Measurements from ENCODE around the gene SORCS2. TPM values are rescaled to one million over a fixed set of nuclear protein-coding genes. Genes with fewer than 3 reads are reported as not detected.

The SORCS2 gene
- total RNA-seq, 1 donor from 2014 or later, result not detected

GRCh38 chr4:7340553-7341433, 148.5 kb downstream of the SORCS2 start:
- no peaks in the 10 kb centered on the region for H3K36me3 Mint-ChIP-seq (ENCODE audit: low read depth)
- DNase-seq (no peak), ATAC-seq (ENCODE audit: low read depth) (no peak)
- H3K27ac Mint-ChIP-seq, result no peak overlapping the region
- POLR2A ChIA-PET, result no interaction called here
- H3K4me1 Mint-ChIP-seq, result no peaks in the 10 kb centered on the region
- no peaks in the 10 kb centered on the region for H3K27me3 Mint-ChIP-seq
- TF ChIP-seq, protein P1, sequence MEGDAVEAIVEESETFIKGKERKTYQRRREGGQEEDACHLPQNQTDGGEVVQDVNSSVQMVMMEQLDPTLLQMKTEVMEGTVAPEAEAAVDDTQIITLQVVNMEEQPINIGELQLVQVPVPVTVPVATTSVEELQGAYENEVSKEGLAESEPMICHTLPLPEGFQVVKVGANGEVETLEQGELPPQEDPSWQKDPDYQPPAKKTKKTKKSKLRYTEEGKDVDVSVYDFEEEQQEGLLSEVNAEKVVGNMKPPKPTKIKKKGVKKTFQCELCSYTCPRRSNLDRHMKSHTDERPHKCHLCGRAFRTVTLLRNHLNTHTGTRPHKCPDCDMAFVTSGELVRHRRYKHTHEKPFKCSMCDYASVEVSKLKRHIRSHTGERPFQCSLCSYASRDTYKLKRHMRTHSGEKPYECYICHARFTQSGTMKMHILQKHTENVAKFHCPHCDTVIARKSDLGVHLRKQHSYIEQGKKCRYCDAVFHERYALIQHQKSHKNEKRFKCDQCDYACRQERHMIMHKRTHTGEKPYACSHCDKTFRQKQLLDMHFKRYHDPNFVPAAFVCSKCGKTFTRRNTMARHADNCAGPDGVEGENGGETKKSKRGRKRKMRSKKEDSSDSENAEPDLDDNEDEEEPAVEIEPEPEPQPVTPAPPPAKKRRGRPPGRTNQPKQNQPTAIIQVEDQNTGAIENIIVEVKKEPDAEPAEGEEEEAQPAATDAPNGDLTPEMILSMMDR (IDR thresholded peaks at IDR 0.05), result no peak
- H3K4me3 Mint-ChIP-seq, result no peak overlapping the region
- intact Hi-C loops (cut with micrococcal nuclease), result no loop called here
- peaks cover 1% of the 10 kb centered on the region for H3K9me3 Mint-ChIP-seq
- CTCF ChIA-PET, result no interaction called here

GRCh38 chr4:7341491-7342222, 149.3 kb downstream of the SORCS2 start:
- ChIA-PET CTCF (no interaction called here), POLR2A (no interaction called here)
- H3K9me3 Mint-ChIP-seq, result peaks cover 8% of the 10 kb centered on the region
- TF ChIP-seq, protein P1 (IDR thresholded peaks at IDR 0.05), result no peak
- no peaks in the 10 kb centered on the region for H3K36me3 Mint-ChIP-seq (ENCODE audit: low read depth)
- DNase-seq (no peak), ATAC-seq (ENCODE audit: low read depth) (no peak)
- H3K4me1 Mint-ChIP-seq, result no peaks in the 10 kb centered on the region
- no peak overlapping the region for H3K27ac Mint-ChIP-seq
- no peak overlapping the region for H3K4me3 Mint-ChIP-seq
- intact Hi-C loops (cut with micrococcal nuclease), result no loop called here
- H3K27me3 Mint-ChIP-seq, result no peaks in the 10 kb centered on the region

- Mint-ChIP-seq H3K27ac (no peak overlapping the region), H3K36me3 (ENCODE audit: low read depth) (no peaks in the 10 kb centered on the region), H3K9me3 (peaks cover 9% of the 10 kb centered on the region), H3K4me3 (no peak overlapping the region), H3K4me1 (no peaks in the 10 kb centered on the region), H3K27me3 (no peaks in the 10 kb centered on the region)
- CTCF ChIA-PET, result no interaction called here
- DNase-seq, result no peak
- TF ChIP-seq, protein P1 (IDR thresholded peaks at IDR 0.05), result no peak
- ATAC-seq (ENCODE audit: low read depth), result no peak
- POLR2A ChIA-PET, result no interaction called here
- intact Hi-C loops (cut with micrococcal nuclease), result no loop called here
Observed at GRCh38 chr4:7342223-7343080, 150.1 kb downstream of the SORCS2 start.

GRCh38 chr4:7343081-7343655, 150.8 kb downstream of the SORCS2 start:
- Mint-ChIP-seq H3K4me3 (no peak overlapping the region), H3K4me1 (no peaks in the 10 kb centered on the region), H3K27me3 (no peaks in the 10 kb centered on the region), H3K9me3 (peaks cover 9% of the 10 kb centered on the region), H3K27ac (no peak overlapping the region), H3K36me3 (ENCODE audit: low read depth) (no peaks in the 10 kb centered on the region)
- POLR2A ChIA-PET, result no interaction called here
- TF ChIP-seq, protein P1 (IDR thresholded peaks at IDR 0.05), result no peak
- CTCF ChIA-PET, result no interaction called here
- ATAC-seq (ENCODE audit: low read depth) (no peak), DNase-seq (no peak)
- intact Hi-C loops (cut with micrococcal nuclease), result no loop called here

Data from activated B cell treated with CpG ODN at 0.5 μM for 24 hours (primary cell).